OCI-LY3 (cell line): ENCODE data around the gene INTS1.

Experiments
- CTCF ChIP-seq: fragments of 200-600, 300-600 bp; sonication (generic); IDR thresholded peaks from 2 replicates; pipeline ENCODE4 v1.5.1; 2014; ENCODE audit warnings: antibody characterized with exemption, low read length, low read depth
- EZH2phosphoT487 ChIP-seq: fragments of 200-600 bp; shearing (Covaris generic); IDR thresholded peaks from 2 replicates; pipeline ENCODE4 v1.6.1; 2018; ENCODE audit warnings: antibody characterized with exemption, mixed run types, low read depth

GRCh38 chr7:1439373-1440363, 64.5 kb downstream of the INTS1 start:
- no peak for TF ChIP-seq CTCF
- TF ChIP-seq EZH2phosphoT487: no peak
